NCI-H82 treated with DMSO at 0.1 percent for 48 hours (cell line): ENCODE results near the gene SLC4A4.

ENCODE experiments used
- DNase-seq: peaks from one replicate; lab custom pipeline; 2025; ENCODE audit not compliant: unreplicated experiment; lab: John Stamatoyannopoulos, UW

SLC4A4 gene

GRCh38 chr4:71356924-71357663 is 18.3 kb downstream of the SLC4A4 start:
- DNase-seq: no peak

- DNase-seq: no peak
Measured at GRCh38 chr4:71360844-71361243, 22.0 kb downstream of the SLC4A4 start.

- no peak for DNase-seq
Measured at GRCh38 chr4:71361476-71361875, 22.7 kb downstream of the SLC4A4 start.

GRCh38 chr4:71366766-71367165 is 27.9 kb downstream of the SLC4A4 start:
- no peak for DNase-seq

GRCh38 chr4:71367546-71367945 is 28.7 kb downstream of the SLC4A4 start:
- no peak for DNase-seq

- no peak for DNase-seq
Measured at GRCh38 chr4:71368906-71369305, 30.1 kb downstream of the SLC4A4 start.

GRCh38 chr4:71369536-71369935 is 30.7 kb downstream of the SLC4A4 start:
- DNase-seq: no peak

GRCh38 chr4:71375494-71375893 is 36.7 kb downstream of the SLC4A4 start:
- DNase-seq: no peak

- no peak for DNase-seq
Measured at GRCh38 chr4:71377561-71377960, 38.7 kb downstream of the SLC4A4 start.

- DNase-seq: no peak
Measured at GRCh38 chr4:71379126-71379525, 40.3 kb downstream of the SLC4A4 start.

GRCh38 chr4:71380788-71381187 is 42.0 kb downstream of the SLC4A4 start:
- no peak for DNase-seq

- no peak for DNase-seq
Measured at GRCh38 chr4:71382125-71382899, 43.5 kb downstream of the SLC4A4 start.

- no peak for DNase-seq
Measured at GRCh38 chr4:71382900-71383560, 44.2 kb downstream of the SLC4A4 start.

GRCh38 chr4:71383984-71384383 is 45.2 kb downstream of the SLC4A4 start:
- no peak for DNase-seq

GRCh38 chr4:71389149-71389827 is 50.5 kb downstream of the SLC4A4 start:
- DNase-seq: no peak

GRCh38 chr4:71392109-71392508 is 53.3 kb downstream of the SLC4A4 start:
- DNase-seq: no peak

GRCh38 chr4:71396382-71396781 is 57.6 kb downstream of the SLC4A4 start:
- no peak for DNase-seq

GRCh38 chr4:71400810-71401209 is 62.0 kb downstream of the SLC4A4 start:
- DNase-seq: no peak

GRCh38 chr4:71402616-71403015 is 63.8 kb downstream of the SLC4A4 start:
- no peak for DNase-seq

- DNase-seq: no peak
Measured at GRCh38 chr4:71404049-71404448, 65.2 kb downstream of the SLC4A4 start.

- DNase-seq: no peak
Measured at GRCh38 chr4:71405791-71406190, 67.0 kb downstream of the SLC4A4 start.
